Retina (tissue), 1 donor: ENCODE data around the gene RTBDN.

Source experiments
- DNase-seq: peaks from one replicate; pipeline ENCODE4 v3.0.0-alpha.2; 2016

RTBDN gene

DNA sequence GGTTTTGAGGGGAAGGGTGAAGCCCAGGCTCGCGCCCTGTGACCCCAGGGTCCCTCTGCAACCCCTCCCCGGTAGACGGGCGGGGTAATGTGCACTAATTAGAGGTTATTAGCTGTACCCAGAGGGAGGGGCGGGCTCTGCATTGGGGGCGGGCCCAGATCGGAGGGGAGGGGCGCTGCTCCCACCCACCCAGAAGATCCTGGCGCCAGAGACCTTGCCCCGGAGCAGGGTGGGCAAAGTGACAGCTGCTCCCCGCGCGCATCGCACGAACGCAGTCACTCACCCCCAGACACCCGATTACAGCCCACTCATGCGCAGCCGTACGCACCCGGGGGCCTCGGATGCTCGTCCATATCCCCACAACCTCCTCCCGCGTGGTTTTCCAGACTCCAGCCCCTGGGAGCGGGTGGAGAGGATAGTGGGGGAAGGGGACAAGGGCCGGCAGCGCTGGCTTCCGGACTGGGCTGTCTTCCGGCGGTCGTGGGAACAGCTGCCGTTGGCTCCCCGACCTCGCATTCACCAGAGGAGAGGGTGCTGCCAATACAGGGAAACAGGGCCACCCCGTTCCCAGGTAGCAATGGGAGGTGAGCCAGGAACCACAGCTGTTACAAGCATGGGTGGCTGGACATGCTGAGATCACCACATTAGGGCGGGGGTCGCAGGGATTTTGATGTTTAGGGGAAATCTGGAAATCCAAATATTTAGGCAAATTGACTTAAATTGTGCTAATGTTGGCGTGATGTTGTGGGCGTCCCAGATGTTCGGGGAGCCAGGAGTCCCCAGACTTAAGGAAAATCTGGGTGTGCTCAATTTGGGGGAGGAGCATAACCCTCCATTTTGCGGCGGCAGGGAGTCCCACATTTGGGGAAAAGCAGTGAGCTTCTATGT lies 56.1 kb downstream of the RTBDN start:
- DNase-seq = peak; percentile 83

- peak; percentile 90 for DNase-seq
Measured at GRCh38 chr19:12777217-12778016, 57.0 kb downstream of the RTBDN start.
